SK-N-SH (cell line): ENCODE data around the gene COL15A1.

Experiments
- RAD21 ChIP-seq: IDR thresholded peaks from 2 replicates; pipeline ENCODE4 v1.6.1; 2012; ENCODE audit warnings: mild to moderate bottlenecking, low read length
- SIN3A ChIP-seq: IDR thresholded peaks from 2 replicates; pipeline ENCODE4 v1.6.1; 2012; ENCODE audit warnings: low read depth, mild to moderate bottlenecking, low read length, moderate library complexity, borderline replicate concordance

DNA sequence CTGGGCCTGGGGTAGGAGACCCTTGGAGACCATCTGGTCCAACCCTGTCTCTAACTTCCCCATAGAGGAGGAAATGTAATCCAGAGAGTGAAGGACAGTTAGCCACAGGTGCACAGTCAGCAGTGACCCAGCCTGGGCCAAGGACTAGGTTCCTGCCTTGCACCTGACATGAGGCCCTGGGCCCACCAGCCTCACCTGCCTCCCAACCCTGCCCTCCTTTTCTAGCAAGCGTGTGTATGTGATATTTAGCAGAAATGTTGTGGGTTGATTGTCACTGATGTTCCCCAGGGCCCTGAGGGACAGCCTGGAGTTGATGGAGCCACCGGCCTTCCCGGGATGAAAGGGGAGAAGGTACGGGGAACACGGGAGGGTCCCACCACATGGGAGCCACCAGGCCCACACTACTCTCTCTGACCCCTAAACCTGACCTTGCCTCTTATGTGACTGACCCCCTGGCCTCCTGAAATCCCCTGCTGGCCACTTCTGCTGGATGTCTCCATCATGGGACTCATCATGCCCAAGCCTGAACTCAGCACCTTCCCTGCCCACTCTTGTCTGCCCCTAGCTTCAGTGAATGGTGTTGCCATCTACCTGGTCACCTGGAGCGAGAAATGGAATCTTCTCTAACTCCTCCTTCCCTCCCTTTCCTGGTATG lies 82.0 kb downstream of the COL15A1 start:
- TF ChIP-seq RAD21 (no peak), SIN3A (no peak)
